ENCODE measurements around the gene KLHL3.
A peak's percentile ranks its signal among the peaks of the same experiment; 100 is the strongest.
"Not testable (repeated sequence)": the region's sequence is repeated elsewhere in the genome, so short reads cannot be mapped to it uniquely, and the experiment has no call there.

KLHL3 gene

DNA sequence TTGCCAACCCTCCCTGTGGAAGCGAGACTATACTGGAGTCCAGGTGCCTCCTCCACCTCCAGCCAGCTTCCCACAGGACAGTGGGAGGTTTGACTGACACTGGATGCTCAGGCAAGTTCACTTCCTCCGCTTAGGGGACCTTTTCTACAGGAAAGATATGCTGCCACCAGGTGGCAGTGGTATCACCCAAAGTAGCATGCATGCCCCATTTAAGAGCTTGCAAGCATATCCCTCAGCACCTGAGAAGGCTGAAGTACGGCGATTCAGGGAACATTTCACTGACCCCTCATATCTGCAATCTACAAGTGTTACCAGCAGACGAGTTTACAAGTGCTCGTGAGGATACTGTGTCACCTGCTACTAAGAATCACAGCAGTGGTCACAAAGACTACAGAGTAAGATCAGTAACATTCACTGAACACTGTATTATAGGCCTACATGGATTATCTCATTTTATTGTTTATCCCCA is 75.5 kb downstream of the KLHL3 start:
- peak; percentile 59 for DNase-seq

DNA sequence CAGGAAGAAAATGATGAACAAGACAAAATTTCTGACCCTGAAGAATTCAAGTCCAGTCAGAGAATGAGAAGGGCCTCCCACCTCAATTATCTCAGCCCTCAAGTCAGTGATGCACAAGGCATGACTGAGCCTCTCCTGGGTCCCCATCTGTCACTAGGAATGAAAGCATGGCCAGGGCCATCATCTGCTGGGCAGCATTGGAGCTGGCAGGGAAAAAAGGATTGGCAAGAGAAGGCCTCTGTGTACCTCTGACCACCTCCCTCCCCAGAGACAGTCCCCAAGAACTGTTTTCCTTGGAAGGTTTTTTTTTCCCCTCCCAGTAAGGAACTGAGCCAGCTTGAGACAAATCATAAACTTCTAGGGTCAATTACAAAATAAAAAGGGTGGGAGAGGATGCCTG is 76.7 kb downstream of the KLHL3 start:
- DNase-seq, result no peak

DNA sequence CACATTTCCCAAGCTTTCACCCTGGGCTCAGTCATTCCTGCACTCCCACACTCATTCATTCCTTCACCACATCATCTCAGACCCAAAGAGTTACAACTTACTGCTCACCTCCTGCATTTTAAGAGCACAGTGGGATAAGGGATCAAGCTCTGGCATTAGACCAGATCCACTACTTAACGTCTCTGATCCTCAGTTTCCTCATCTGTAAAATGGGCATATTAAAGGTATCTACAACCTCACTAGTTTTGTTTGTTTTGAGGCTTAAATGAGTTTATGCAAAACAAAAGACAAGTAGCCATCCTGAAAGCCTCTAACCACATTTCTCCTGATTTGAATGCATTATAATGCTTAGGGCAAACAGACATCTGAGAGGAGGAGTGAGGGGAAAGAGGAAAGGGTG is 77.6 kb downstream of the KLHL3 start:
- no peak for DNase-seq

DNA sequence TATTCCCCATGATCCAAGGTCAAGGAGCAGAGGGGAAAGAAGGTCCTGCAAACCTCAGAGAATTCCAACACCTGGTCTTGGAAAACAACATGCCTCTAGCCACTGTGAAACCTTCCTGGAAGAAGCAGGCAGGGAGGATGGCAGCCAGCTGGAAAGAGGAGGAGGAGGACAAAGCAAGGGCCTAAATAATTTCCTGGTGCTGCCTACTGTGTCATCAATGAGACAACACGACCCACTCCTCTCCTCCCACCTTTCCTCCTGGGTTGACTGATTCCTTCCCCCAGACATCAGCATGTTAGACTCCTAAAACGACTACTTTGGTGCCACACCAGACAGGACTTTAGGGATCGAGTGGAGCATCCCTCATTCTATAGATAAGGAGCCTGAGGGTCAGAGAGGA is 78.8 kb downstream of the KLHL3 start:
- no peak for DNase-seq

DNA sequence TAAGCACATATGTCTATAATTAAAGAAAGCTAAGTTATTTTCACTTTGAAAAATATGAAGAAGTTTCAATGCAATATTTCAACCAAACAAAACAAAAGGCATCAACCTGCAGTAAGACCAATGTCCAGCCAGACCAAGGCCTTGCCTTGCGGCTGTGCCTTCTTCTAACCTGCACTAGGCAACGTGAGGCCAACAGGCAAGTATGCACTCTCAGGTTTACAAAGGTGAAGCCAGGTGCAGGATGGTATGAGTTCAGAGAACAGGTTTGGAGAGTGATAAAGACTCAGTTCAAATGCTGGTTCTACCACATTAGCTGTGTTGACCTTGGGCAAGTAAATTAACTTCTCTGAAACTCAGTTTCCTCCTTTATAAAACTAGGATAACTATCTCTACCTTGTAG is 79.3 kb downstream of the KLHL3 start:
- no peak for DNase-seq

DNA sequence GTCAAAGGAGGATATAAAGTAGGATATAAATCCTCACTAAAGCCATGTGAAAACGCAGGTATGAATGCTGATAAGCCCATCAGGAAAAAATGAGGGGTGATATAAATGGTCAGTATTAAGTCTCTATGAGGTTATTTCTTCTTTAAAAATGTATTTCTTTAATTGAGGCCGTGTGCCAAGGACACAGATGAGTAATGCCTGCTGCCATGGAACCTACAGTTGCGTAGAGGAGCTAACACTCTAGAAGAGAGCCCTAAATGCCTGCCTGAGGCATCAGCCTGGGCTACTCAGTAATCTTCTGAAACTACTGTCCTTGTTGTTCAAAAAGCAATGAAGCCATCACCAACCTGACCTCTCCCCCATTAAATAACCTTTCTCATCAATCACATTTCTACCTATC is 84.9 kb downstream of the KLHL3 start:
- DNase-seq, result no peak

DNA sequence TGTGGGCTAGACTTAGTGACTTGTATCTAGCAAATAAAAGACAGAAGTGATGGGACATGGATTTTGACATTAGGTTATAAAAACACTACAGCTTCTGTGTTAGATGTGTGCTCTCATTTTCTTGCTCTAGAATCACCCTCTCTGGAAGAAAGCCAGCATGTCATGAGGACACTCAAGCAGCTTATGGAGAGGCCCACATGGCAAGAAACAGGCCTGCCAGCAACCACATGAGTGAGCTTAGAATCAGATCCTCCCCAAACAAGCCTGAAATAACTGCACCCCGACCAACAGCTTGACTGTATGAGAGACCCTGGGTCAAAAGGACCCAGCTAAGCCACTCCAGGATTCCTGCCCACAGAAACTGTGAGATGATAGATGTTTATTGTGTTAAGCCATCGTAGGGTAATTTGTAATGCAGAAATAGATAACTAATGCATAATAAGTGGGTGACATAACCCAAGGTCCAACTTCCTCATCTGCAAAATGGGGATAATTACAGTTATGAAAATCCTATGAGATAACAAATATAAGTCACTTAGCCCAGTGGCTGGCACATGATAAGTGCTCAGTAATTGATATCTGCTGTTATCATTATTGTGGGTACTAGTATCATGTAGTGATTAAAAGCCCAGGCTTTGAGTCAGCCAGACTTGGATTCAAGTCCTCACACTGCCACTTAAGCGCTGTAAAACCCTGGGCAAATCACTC is 86.5 kb downstream of the KLHL3 start:
- no peak for DNase-seq

DNA sequence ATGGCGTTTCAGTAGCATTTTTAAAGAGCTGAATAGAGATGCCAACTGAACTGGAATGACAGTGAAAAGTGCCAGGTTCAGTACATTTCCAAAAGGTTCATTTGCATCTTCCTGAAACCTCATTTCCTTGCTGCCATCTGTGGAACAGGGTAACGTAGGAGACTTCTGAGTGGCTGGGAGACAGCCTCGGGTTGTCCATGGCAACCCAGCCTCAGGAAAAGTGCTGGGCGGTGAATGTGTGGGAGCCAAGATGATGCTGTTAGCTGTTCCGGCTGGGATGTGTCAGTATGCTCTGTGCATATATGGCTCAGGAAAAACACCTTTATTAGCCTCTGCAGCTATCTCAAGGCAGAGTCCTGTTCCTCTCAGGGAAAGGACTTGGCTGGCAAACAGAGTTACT is 87.5 kb downstream of the KLHL3 start:
- DNase-seq, result no peak

DNA sequence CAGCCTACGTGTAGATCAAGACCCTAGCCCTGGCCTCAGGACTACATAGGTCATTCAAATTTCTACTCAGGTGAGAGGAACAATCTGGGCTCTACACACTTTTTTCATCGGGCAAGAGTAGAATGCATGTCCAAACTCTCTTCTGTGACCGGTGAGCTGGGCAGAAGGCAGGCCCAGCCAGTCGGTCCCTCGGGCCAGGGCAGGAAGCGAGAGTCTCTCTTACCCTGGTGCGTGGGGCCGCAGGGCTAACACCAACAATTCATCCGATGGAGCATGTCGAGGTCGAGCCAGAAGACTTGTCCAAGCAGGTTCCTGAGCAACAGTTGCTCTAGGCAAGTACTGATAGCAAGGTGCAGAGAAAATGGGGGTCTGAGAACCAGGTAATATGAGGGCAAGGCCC is 88.5 kb downstream of the KLHL3 start:
- DNase-seq, result no peak

DNA sequence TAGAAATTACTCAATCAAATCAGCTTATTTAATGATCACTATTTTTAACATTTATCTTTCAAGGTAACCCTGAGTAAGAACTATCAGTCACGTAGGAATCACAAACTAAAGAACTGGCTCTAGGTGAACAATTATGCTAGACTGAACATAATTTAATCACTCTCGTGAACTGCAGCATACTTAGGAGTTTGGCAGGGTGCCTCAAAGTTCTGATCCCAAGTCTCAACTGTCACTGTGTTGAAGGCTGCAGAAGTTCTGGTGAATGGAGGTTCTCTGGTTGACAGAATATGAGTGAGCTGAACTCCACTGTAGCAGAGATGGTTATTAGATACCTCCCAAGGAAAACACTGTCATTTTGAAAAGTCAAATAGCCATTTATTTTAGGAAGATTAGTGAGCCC is 89.1 kb downstream of the KLHL3 start:
- no peak for DNase-seq

DNA sequence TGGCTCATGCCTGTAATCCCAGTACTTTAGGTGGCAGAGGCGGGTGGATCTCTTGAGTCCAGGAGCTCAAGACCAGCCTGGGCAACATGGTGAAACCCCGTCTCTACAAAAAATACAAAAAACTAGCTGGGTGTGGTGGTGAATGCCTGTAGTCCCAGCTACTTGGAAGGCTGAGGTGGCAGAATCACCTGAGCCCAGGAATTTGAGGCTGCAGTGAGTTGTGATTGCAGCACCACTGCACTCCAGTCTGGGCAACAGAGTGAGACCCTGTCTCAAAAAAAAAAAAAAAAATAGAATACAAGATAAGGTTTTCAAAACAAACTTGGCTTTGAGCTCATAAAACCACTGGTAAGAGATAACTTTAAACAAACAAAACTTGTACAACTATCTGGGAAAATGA is 92.8 kb downstream of the KLHL3 start:
- DNase-seq, result not testable (repeated sequence)

DNA sequence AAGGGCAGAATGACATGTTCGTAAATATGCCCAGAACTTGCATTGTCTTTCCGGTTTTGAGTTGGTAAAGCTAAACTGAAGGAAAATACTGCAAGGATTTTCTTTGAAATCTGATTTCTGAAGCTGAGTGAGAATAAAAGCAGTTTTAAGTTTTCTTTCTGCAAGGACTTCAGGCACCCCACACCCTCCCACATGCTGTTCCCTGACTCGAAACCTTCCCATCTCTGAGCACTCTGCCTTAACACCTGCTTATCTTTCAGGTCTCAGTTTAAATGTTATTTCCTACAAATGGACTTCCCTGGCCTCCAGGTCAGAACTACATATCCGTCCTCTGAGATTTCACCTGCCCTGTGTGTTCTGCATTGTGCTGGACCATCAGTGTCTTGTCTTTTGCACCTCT is 93.8 kb downstream of the KLHL3 start:
- DNase-seq, result no peak

DNA sequence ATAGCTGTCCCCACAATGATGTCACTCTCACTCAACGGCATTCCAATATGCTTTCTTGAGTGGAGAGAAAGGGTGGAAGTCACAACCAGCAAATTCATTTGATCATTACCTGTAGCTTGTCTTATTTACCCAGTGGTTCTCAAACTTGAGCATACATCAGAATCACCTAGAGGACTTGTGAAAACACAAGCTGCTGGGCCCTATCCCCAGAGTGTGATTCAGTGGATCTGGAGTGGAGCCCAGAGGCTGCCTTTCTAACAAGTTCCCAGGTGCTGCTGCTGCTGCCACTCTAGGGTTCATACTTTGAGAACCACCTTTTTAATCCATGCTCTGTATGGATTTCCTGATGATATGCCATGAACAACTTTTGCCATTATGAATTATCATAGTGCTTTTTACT is 94.7 kb downstream of the KLHL3 start:
- DNase-seq, result no peak

DNA sequence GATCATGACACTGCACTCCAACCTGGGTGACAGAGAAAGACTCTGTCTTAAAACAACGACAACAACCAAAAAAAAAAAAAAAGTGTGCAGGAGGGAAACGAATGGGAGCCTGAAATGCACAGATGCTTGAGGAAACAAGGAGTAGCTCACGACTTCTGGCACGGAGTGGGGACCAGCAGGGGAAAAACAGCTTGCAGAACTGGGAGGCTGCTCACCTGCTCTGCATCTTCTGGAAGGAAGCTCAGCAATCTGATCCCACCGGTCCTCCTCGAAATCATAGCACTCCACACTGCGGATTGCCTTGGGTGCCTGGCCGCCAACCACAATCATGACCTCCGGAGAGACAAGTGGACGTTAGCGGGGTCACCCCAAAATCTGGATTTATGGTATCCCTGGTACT is 96.2 kb downstream of the KLHL3 start:
- DNase-seq, result no peak

DNA sequence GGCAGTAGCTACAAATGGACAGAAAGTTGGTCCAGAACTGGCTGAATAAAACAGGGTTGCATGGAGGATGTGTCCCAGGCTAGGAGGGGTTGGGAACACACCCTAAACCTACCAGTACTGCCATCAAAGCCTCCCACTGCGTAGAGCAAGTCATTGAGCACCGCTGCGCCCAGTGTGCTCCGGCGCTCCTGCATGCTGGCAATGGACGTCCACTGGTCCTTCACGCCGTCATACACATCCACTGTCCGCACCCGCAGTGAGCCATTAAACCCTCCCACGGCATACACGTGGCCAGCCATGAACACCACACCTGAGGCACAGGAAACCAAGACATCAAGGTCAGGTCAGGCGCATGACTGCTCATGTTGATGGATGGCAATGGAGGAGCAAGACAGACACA is 97.0 kb downstream of the KLHL3 start:
- no peak for DNase-seq

DNA sequence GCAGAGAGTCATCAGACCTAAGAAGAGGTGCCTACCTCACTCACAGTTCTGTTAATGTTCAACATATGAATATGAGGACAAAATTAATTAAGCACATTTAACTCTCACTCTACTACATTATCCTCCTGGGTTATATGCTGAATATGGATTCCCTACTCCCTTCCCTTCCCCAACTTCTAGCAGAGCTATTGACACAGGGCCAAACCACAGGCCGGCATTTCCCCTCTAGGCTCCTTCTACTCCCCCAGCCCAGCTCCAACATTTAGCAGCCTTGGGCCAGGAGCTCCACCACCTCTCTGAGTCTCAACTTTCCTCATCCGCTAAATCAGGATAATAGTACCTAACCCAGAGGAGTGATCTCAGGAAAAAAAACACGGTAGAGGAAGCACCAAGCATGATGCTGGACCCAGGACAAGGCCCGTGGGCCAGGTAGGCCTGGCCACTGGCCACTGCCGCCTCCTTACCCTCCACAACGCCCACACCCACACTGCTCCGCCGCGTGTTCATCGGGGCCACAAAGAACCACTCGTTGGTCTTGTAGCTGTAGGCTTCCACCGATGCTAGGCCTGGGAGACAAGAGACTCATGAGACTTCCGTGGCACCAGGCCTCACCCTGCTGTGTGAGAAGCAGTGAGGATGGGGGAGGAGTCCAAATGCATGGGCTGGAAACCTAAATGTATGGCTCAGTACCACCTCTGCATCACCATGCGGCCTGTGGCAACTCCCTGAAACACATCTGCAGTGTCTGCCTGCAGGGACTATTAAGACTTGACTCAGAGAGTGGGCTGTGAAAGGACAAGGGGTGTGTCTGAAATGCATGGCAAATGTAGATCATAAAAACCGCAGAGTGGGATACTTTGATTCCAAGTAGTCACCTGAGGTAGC is 98.8 kb downstream of the KLHL3 start:
- DNase-seq, result no peak

DNA sequence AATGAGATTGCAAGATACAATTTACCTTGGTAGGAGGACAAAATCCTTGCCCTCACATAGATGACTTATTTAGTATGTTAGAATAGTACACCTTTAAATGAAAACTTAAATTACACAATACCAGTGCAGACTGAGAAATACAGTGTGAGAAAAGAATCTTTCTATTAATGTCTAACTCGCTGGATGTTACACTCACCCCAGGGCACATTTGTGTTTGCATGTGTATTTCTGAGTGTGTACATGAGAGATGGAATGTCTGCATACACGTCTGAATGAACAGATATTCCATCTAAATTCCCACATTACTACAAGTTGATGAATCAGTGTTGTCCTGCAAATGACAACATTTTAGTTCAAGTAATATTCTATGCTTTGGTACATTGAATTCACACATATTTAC is 99.8 kb downstream of the KLHL3 start:
- no peak for DNase-seq

DNA sequence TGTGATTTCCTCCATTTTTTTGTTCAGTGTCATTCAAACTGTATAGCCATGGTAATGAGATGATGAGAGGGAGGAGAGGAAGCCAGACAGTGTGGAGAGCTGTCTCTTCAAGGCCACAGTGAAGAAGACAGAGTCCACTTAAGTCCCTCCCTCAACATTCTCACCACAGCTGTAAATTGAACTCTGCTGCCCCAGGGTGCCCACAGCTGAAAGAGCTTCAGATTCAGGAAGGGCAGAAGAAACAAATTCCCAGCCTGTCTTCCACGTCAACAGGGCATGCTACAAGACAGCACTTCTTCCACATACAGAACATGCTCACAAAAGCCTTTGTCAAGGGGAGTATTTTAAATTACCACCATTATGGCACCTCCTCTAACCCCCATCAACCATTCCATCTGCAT is 100.4 kb downstream of the KLHL3 start:
- DNase-seq, result no peak

DNA sequence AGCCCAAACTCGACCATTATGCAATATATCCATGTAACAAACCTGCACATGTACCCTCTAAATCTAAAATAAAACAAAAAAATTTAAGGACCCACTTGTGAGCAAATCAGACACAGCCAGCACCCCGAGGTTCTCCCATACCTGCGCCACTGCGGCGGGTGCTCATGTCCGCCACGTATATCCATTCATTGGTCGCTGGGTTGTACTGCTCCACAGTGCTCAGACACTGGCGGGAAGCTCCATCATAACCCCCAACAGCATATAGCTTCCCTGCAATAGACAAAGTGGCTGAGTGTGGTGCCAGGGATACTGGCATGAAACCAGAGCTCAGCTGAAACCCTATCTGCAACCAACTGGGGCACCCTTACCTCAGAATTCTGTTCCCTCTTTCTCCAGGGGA is 102.0 kb downstream of the KLHL3 start:
- no peak for DNase-seq

DNA sequence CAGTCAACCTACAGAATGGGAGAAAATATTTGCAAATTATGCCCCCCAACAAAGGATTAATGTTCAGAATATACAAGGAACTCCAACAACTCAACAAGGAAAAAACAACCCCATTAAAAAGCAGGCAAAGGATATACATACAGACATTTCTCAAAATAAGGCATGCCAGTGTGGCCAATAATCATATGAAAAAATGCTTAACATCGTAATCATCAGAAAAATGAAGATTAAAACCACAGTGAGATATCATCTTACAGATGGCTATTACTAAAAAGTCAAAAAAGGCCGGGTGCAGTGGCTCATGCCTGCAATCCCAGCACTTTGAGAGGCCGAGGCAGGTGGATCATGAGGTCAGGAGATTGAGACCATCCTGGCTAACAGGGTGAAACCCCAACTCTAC is 103.2 kb downstream of the KLHL3 start:
- no peak for DNase-seq

DNA sequence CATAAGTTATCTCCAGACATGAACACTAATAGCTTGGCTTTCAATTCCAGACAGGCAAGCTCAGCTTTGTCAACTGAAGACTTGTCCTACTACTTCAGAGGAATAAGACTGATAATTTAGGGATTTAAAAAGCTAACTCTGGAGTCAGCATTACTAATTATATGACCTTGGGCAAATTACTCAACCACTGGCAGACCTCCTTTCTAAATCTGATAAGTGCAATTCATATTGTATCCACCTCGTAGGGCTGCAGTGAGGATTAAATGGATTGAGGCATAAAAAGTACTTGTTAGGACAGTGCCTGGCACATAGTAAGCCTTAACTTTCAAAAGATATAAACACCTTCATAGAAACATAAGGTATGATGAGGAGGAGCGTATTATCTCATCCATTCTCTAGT is 104.4 kb downstream of the KLHL3 start:
- DNase-seq, result no peak

DNA sequence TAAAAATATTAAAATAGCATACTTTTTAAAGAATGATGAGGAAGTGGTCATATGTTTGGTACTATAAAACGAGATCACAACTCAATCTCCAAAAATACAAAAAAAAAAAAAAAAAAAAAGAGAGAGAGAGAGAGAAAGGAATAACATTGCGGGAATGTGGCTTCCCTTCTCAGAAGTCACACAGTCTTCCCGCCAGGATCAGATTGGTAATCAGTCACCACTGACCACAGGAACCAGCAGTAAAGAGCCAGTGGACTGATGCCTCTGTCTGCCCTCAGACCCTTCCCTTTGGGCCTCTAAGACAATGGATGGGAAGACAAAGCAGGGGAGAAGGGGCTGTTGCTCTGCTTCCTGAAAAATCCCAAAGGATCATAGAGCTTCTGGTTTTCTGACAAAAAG is 104.9 kb downstream of the KLHL3 start:
- no peak for DNase-seq

DNA sequence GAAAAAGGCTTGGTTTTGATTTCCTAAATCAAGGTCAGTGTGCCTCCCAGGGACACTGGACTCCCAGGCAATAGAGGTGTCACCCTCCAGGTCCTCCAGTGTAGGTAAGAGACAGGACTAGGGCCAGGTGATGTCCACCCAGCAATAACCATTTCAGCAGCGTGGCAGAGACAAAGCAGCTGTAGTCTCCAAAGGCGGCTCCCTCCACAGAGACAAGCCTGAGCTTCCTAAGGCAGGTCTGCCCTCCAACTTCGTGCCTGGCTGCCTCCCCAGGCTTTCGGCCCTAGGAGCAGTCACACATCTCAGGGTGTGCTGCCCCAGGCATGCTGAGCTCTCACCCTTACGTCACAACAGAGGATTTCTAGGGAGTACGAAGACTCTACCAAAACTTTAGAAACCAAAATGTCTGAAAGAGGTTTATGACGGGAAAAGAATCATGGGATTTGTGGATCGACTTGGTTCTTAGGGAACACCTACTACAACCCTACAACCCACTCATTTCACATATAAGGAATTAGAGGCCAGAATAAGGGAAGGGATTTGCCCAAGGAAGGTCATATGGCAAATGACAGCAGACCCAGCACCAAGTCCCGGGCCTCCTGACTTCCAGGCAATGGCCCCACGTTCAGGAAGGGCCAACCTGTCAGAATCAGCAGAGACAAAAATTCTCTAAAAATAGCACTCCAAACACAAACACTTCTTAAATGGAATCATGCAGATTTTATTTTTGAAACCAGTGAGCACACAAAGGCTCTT is 105.5 kb downstream of the KLHL3 start:
- no peak for DNase-seq

DNA sequence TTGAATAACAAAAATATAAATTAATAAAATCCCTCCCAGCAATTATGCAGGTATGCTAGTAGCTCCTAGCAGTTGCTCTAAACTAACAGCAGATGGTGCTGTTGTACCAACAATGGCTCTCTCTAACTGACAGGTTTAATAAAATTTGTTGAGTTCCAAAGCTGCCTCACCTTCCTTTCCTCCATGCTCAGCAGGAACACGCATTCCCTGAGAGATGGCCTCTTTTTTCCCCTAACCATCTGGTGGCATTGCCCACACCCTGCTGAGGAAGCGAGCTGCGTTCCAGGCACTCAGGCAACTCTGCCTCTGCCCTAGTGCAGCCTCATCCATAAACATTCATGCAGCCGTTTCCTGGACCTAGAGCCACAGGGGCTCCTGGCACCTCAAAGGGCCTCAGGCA is 106.2 kb downstream of the KLHL3 start:
- no peak for DNase-seq

All from CD4-positive, alpha-beta T cell treated with Interferon gamma for 1 hour (primary cell).